GM12878 (cell line): ENCODE measurements around the gene ADAM15. TPM values are rescaled to one million over a fixed set of nuclear protein-coding genes. Genes with fewer than 3 reads are reported as not detected.
A peak's percentile ranks its signal among the peaks of the same experiment; 100 is the strongest.

ENCODE experiments used
- ATAC-seq: fragments of 200-7000 bp; cut with Tn5 transposase; 3 replicates; pipeline ENCODE4 v1.9.1; 2020; ENCODE audit warnings: mild to moderate bottlenecking, moderate library complexity
- BruUV-seq: library from RNA; stranded (reverse); fragments of 400-500 nt; replicated peaks from 2 replicates; lab custom pipeline; 2021; lab: Mats Ljungman, UMichigan
- CTCF ChIA-PET: fragments of 300-600 bp; sonication (Branson Sonifier 250); formaldehyde crosslinking; extraction: SDS; loops from one replicate; lab custom pipeline; 2021; ENCODE audit warnings: inconsistent platforms; lab: Yijun Ruan, JAX
- POLR2A ChIA-PET: fragments of 350-600 bp; formaldehyde crosslinking; extraction: SDS; loops from one replicate; lab custom pipeline; 2021; ENCODE audit warnings: inconsistent platforms; lab: Charles Lee
- RAD21 ChIA-PET: fragments of 300-600 bp; sonication (Branson Sonifier 250); formaldehyde crosslinking; loops from one replicate; lab custom pipeline; 2023; ENCODE audit warnings: antibody characterized with exemption; ENCODE audit not compliant: unreplicated experiment; lab: Charles Lee
- SMC1A ChIA-PET: fragments of 300-600 bp; sonication (Branson Sonifier 250); formaldehyde crosslinking; loops from one replicate; lab custom pipeline; 2023; ENCODE audit not compliant: unreplicated experiment, uncharacterized antibody; lab: Charles Lee
- DNase-seq: peaks from one replicate; pipeline ENCODE4 v3.0.0-alpha.2; 2011; ENCODE audit warnings: low read depth, low spot score
- FAIRE-seq: peaks from 3 replicates; lab custom pipeline; 2011; peaks lifted over from hg19 to GRCh38; lab: Jason Lieb, UNC
- H2AFZ ChIP-seq: 2 replicates; pipeline ENCODE4 v1.6.0; 2011; ENCODE audit warnings: low read depth, low read length, control low read depth; ENCODE audit not compliant: control insufficient read depth
- H3K27ac ChIP-seq: 2 replicates; pipeline ENCODE4 v1.5.1; 2011; ENCODE audit warnings: control low read depth; ENCODE audit not compliant: control insufficient read depth, insufficient read depth
- H3K27me3 ChIP-seq, 2 experiments: replicated peaks in 1 of 2; 2 replicates each; pipeline versions ENCODE4 v1.6.0 to v1.6.1; 2011; ENCODE audit warnings: low read length in 1 of 2; ENCODE audit not compliant: control insufficient read depth in 2 of 2, insufficient read depth in 2 of 2
- H3K36me3 ChIP-seq, 2 experiments: 2 replicates each; pipeline ENCODE4 v1.5.1; 2011; ENCODE audit warnings: low read length in 1 of 2; ENCODE audit not compliant: control insufficient read depth in 2 of 2, insufficient read depth in 2 of 2
- H3K4me1 ChIP-seq: 2 replicates; pipeline ENCODE4 v1.6.1; 2011; ENCODE audit warnings: mild to moderate bottlenecking, low read length, moderate library complexity, mixed read lengths; ENCODE audit not compliant: control insufficient read depth, insufficient read depth
- H3K4me2 ChIP-seq: 2 replicates; pipeline ENCODE4 v1.6.0; 2011; ENCODE audit warnings: control low read depth; ENCODE audit not compliant: control insufficient read depth, insufficient read depth
- H3K4me3 ChIP-seq: fragments of 200-600 bp; sonication (generic); 2 replicates; pipeline ENCODE4 v1.5.1; 2016
- H3K79me2 ChIP-seq: 2 replicates; pipeline ENCODE4 v1.6.0; 2011; ENCODE audit warnings: low read length; ENCODE audit not compliant: control insufficient read depth, insufficient read depth
- H3K9ac ChIP-seq: 2 replicates; pipeline ENCODE4 v1.8.0; 2011; ENCODE audit warnings: low read length, control low read depth, mixed read lengths; ENCODE audit not compliant: control insufficient read depth, insufficient read depth
- H3K9me3 ChIP-seq: replicated peaks from 3 replicates; pipeline ENCODE4 v1.5.1; 2011; ENCODE audit warnings: mild to moderate bottlenecking, low read length; ENCODE audit not compliant: control insufficient read depth, insufficient read depth
- H4K20me1 ChIP-seq: 2 replicates; pipeline ENCODE4 v1.6.0; 2011; ENCODE audit not compliant: control insufficient read depth, insufficient read depth
- ATF3 ChIP-seq: IDR thresholded peaks from 2 replicates; pipeline ENCODE4 v1.6.1; 2011; ENCODE audit warnings: low read depth, mild to moderate bottlenecking, low read length, moderate library complexity, borderline replicate concordance; ENCODE audit errors: extremely low read depth
- BHLHE40 ChIP-seq, 2 experiments: fragments of 450-650 bp in 1 of 2; IDR thresholded peaks; 2 replicates each; pipeline ENCODE4 v1.6.1; 2011 to 2017; ENCODE audit warnings: low read depth in 2 of 2, borderline replicate concordance in 1 of 2, improper control_type of control experiment in 1 of 2, low read length in 1 of 2, mild to moderate bottlenecking in 1 of 2
- CTCF ChIP-seq, 3 experiments: IDR thresholded peaks in 2 of 3; conservative IDR thresholded peaks in 1 of 3; 2 replicates each; pipeline ENCODE4 v1.5.1; 2011; ENCODE audit warnings: low read depth in 3 of 3, low read length in 3 of 3, mild to moderate bottlenecking in 3 of 3, control low read depth in 2 of 3, moderate library complexity in 2 of 3, inconsistent platforms in 1 of 3, mixed read lengths in 1 of 3; ENCODE audit not compliant: control insufficient read depth in 2 of 3, insufficient read depth in 1 of 3; ENCODE audit errors: extremely low read depth in 1 of 3
- EP300 ChIP-seq, 2 experiments: fragments of 150-350 bp in 1 of 2; IDR thresholded peaks; 2 replicates each; pipeline ENCODE4 v1.6.1; 2011 to 2012; ENCODE audit warnings: low read depth in 2 of 2, low read length in 2 of 2, borderline replicate concordance in 1 of 2, improper control_type of control experiment in 1 of 2, inconsistent platforms in 1 of 2; ENCODE audit not compliant: control insufficient read depth in 1 of 2
- FOS ChIP-seq: IDR thresholded peaks from 3 replicates; pipeline ENCODE4 v1.6.1; 2011; ENCODE audit warnings: borderline replicate concordance; ENCODE audit not compliant: insufficient read length; ENCODE audit errors: extremely low read depth
- NKRF ChIP-seq: fragments of 450-650 bp; conservative IDR thresholded peaks from 2 replicates; pipeline ENCODE4 v1.6.1; 2017; ENCODE audit warnings: mild to moderate bottlenecking, moderate library complexity
- PAX5 ChIP-seq: IDR thresholded peaks from 2 replicates; pipeline ENCODE4 v1.6.1; 2011; ENCODE audit warnings: low read depth, low read length, borderline replicate concordance
- POLR2A ChIP-seq: IDR thresholded peaks from 2 replicates; pipeline ENCODE4 v1.6.1; 2011; ENCODE audit warnings: low read depth, mild to moderate bottlenecking, low read length
- RELA ChIP-seq: fragments of 450-650 bp; IDR thresholded peaks from 2 replicates; pipeline ENCODE4 v1.8.0; 2014; ENCODE audit warnings: borderline replicate concordance; ENCODE audit not compliant: partially characterized antibody
- SRF ChIP-seq, 2 experiments: IDR thresholded peaks; 2 replicates each; pipeline ENCODE4 v1.6.1; 2011; ENCODE audit warnings: low read depth in 2 of 2, low read length in 2 of 2, mild to moderate bottlenecking in 1 of 2, moderate library complexity in 1 of 2
- ZBTB33 ChIP-seq: fragments of 450-650 bp; IDR thresholded peaks from 2 replicates; pipeline ENCODE4 v1.6.1; 2017; ENCODE audit warnings: mild to moderate bottlenecking
- ZNF24 ChIP-seq: fragments of 450-650 bp; IDR thresholded peaks from 2 replicates; pipeline ENCODE4 v1.6.1; 2017; ENCODE audit warnings: antibody characterized with exemption, mild to moderate bottlenecking
- WGBS: methylation state at CpG from one replicate; pipeline ENCODE4 v1.1.6; 2016; ENCODE audit warnings: low lambda C conversion rate; ENCODE audit not compliant: insufficient replicate concordance, insufficient coverage; ENCODE audit errors: missing lambda C conversion rate; 5-methylcytosine and 5-hydroxymethylcytosine counted together
- in situ Hi-C: fragments of 300-500 bp; cut with MboI; formaldehyde crosslinking; loops from 9 replicates; pipeline ENCODE4 v1.14.3; 2018; ENCODE audit warnings: mixed read lengths
- intact Hi-C: fragments of 100-400 bp; cut with micrococcal nuclease; formaldehyde crosslinking; loops from one replicate; pipeline ENCODE4 v1.14.2; 2022; ENCODE audit not compliant: unreplicated experiment
- polyA plus RNA-seq, 11 experiments: library from polyadenylated mRNA; depleted of rRNA in 4 of 11; unstranded in 6 of 11; stranded (reverse) in 5 of 11; fragments of >200 nt; fragmentation: Nextera tagmentation in 4 of 11; fragmentation: Illumina TruSeq in 1 of 11; extraction: Ambion mirVana in 4 of 11; extraction: Trizol in 1 of 11; gene quantifications; 1 replicate in 1 of 11; 2 replicates in 10 of 11; pipeline versions ENCODE4 v1.2.1 to v1.2.3, GENCODE V29; 2011 to 2016; ENCODE audit warnings: inconsistent platforms in 2 of 11, missing spikeins in 2 of 11, low read depth in 1 of 11
- total RNA-seq, 4 experiments: library from RNA; depleted of rRNA in 3 of 4; stranded (reverse); fragments of >200 nt in 3 of 4; fragmentation: Illumina TruSeq in 1 of 4; extraction: Trizol in 1 of 4; gene quantifications; 2 replicates each; pipeline versions ENCODE4 v1.2.1 to v1.2.3, GENCODE V29; 2013 to 2021

Gene ADAM15
- total and polyA plus RNA-seq, 10 of the 15 experiments (the other 5 are each of a cell fraction or from before 2014, with no cell fraction given) = 0.29 to 38.8 (median 14.7) TPM

GRCh38 chr1:155017041-155017945 is 33.8 kb upstream of the ADAM15 start:
- Histone ChIP-seq H3K27ac (peak overlapping the region; percentile 75), H4K20me1 (no peaks in the 10 kb centered on the region), H3K9me3 (no peaks in the 10 kb centered on the region), H3K4me2 (peak overlapping the region; percentile 90), H3K36me3 (peaks cover 0 to 15% of the 10 kb centered on the region in 2 experiments; a peak in 3 of 4 replicates), H2AFZ (peak overlapping the region; percentile 61), H3K4me3 (peak overlapping the region; percentile 65), H3K4me1 (peaks cover 23% of the 10 kb centered on the region), H3K27me3 (no peaks in the 10 kb centered on the region), H3K9ac (peak overlapping the region; percentile 59), H3K79me2 (no peaks in the 10 kb centered on the region; the same call in 1 of the 2 replicates)
- DNase-seq (peak; percentile 47), ATAC-seq (peak; percentile 98), FAIRE-seq (peak; percentile 86)
- intact Hi-C loops (loop anchor here (1.0 to 2.0 kb wide), 3 partner anchors 14 to 44 kb away; partner anchors contain the start of gene ZBTB7B), in situ Hi-C loops (no loop called here)
- ChIA-PET CTCF (interaction anchor here (0.5 to 4.2 kb wide), 38 partner anchors 8 to 856 kb away, joined by 3 to 42 read pairs (median 4); partner anchors contain the start of genes ADAM15, FLAD1, KRTCAP2 and PBXIP1), POLR2A (interaction anchor here (0.5 to 2.8 kb wide), 19 partner anchors 9 to 178 kb away, joined by 3 to 11 read pairs (median 4); partner anchors contain the start of genes ADAM15, FLAD1, PMVK and SHC1), SMC1A (interaction anchor here (0.6 to 2.8 kb wide), 17 partner anchors 10 to 619 kb away, joined by 3 to 14 read pairs (median 4); partner anchors contain the start of genes FLAD1, LENEP, PBXIP1 and PYGO2), RAD21 (interaction anchor here (0.5 to 3.1 kb wide), 21 partner anchors 9 to 652 kb away, joined by 3 to 14 read pairs (median 4); partner anchors contain the start of genes ADAM15, PBXIP1, SHC1 and ZBTB7B)
- 1% methylated on average over 34 of the region's 49 CpGs for WGBS
- no TSS peak for BruUV-seq
- TF ChIP-seq ZBTB33 (no peak), NKRF (peak; percentile 55), EP300 (IDR thresholded peaks at IDR 0.05; ENCODE audit: borderline replicate concordance in 1 of 2, control insufficient read depth in 1 of 2, low read depth in 2 of 2, low read length in 2 of 2) (0 out of 4 replicates have a peak, but pooled peaks of 1 of the 2 experiments have one; percentile 26), ATF3 (peak; percentile 60; the same call in 1 of the 2 replicates), BHLHE40 (IDR thresholded peaks at IDR 0.05; ENCODE audit: borderline replicate concordance in 1 of 2, low read depth in 2 of 2, low read length in 1 of 2) (peak; percentile 34 to 60; a peak in 3 of 4 replicates), POLR2A (peak; percentile 69), SRF (IDR thresholded peaks at IDR 0.05; ENCODE audit: low read depth in 2 of 2, low read length in 2 of 2) (peak in 1 of 2 experiments; percentile 29; a peak in 1 of 4 replicates), ZNF24 (peak; percentile 37; the same call in 1 of the 2 replicates), CTCF (IDR thresholded peaks at IDR 0.05 in 2 of 3, conservative IDR thresholded peaks at IDR 0.05 in 1 of 3; ENCODE audit: control insufficient read depth in 2 of 3, extremely low read depth in 1 of 3, insufficient read depth in 1 of 3, low read depth in 3 of 3, low read length in 3 of 3) (peak; percentile 99 to 100 (median 100); a peak in 5 of 6 replicates), PAX5 (peak; percentile 46; the same call in 1 of the 2 replicates), RELA (peak; percentile 83), FOS (no peak)
